GM21576 (cell line): ENCODE data around the gene RET.
A peak's percentile ranks its signal among the peaks of the same experiment; 100 is the strongest.

ENCODE experiments used
- ATAC-seq: cut with Tn5 transposase; IDR thresholded peaks from one replicate; pipeline ENCODE4 v1.9.1; 2021; ENCODE audit warnings: mild to moderate bottlenecking, moderate library complexity; ENCODE audit not compliant: unreplicated experiment

Gene RET

DNA sequence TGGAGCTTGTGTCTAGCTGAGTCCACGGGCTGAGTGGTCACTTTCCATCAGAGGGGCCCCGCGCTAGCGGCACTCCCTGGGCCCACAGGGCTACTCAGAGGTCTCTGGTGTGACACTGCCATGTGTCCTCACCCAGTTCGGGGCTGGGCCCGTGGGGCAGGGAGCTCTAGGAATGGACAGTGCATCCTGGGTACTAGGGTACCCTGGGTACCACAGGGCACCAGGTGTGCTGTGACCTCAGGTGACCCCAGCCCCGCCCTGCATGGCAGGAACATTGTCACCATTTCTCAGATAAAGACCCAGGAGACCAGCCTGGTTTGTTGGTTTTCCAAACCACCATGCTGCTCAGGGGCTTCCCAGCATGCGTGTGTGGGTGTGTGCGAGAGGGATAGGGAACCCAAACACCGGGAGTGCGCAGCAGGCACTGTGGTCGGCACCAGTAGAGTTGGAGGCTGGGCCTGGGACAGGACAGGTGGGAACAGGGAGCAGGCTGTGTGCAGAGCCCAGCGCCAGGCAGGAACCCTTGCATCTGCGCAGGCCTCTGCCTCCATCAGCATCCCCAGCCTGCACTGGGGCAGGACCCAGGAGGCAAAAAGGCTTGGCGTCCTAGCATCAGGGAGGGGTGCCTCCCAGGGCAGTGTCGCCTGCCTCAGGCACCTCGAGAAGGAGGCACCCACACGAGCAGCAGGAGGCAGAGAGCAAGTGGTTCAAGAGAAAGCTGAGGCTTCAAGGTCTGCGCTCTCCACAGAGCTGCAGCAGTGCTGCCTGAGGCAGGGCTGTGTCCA, 42.0 kb downstream of the RET start:
- ATAC-seq, result no peak

DNA sequence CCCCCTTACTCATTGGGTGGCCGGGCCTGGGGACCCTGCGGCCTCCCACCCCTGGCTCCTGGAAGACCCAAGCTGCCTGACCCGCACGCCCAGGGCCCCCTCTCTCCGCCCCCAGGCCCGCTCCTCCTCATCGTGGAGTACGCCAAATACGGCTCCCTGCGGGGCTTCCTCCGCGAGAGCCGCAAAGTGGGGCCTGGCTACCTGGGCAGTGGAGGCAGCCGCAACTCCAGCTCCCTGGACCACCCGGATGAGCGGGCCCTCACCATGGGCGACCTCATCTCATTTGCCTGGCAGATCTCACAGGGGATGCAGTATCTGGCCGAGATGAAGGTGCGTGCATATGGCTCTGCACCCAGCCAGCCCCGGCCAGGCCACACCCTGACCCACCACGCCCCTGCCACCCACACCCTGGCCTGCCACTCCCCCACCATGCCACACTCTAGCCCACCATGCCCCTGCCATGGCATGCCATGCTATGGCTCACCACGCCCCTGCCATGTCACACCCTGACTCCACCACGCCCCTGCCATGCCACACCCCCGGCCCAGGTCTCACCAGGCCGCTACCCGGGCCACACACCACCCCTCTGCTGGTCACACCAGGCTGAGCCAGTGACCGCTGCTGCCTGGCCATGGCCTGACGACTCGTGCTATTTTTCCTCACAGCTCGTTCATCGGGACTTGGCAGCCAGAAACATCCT, 42.7 kb downstream of the RET start:
- ATAC-seq, result no peak

DNA sequence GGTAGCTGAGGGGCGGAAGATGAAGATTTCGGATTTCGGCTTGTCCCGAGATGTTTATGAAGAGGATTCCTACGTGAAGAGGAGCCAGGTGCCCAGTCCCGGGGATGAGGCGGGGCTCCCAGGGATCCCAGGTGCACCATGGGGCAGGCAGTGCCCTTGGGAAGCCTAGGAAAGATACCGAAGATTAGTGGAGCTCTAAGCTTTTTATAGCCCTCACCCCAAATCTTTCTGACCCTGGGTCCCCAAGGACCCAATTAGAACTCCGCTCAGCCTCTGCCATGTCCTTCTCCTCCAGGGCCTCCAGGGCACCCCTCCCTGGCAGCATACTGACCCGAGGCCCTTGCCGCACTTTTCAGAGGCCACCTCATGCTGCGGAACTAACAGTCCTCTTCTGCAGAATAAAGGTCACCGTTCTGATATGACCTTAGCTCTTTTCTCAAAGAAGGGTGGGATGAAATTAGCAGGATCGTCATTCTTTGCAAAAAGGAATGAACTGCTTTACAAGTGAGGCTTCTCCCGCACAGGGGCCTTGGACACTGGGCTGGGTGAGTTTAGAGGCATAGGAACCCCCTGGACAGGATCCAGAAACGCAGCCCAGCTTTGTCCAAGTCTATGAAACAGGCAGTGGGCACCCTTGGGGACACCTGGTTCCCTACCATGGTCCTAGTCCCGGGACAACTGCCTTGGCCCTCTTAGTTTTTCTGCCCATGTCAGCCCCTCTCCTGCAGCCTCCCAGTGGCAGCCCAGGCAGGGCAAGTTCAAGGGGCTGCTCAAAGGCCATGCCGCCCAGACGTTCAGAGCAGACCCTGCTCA, 43.5 kb downstream of the RET start:
- no peak for ATAC-seq

DNA sequence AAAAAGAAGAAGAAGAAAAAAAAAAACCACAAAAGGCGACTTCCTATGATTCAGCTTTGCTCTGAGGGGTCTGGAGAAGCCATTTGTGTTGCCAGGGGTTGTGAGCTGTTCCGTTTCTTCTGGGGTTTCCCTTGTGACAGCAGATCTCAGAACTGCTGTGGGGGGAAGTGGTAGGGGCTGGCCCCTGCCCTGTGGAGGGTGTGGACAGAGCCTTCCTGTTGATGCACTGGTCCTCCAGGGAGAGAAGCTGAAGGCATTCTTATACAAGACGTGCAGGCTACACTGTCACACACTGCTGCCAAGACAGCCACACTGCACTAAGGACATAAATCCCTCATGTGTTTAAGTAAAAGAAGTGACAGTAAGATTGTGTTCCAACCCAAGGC, 44.1 kb downstream of the RET start:
- peak; percentile 89 for ATAC-seq

DNA sequence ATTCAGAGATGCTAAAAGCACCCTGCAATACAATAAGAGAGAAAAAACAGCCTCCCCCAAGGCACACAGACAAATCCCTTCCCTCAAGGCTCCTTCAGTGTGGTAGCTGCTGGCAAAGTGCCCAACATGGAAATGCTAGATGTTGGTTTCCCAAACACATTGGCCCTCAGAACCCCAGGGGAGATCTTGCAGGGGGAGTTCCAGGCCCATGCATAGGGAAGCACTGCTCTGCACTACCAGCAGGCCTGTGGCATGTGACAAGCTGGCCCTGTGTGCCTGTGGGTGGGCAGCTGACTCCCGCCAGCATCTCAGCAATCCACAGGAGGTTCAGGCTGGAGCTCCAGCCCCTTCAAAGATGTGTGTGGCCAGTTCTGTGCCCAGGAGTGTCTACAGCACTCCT, 44.6 kb downstream of the RET start:
- no peak for ATAC-seq

DNA sequence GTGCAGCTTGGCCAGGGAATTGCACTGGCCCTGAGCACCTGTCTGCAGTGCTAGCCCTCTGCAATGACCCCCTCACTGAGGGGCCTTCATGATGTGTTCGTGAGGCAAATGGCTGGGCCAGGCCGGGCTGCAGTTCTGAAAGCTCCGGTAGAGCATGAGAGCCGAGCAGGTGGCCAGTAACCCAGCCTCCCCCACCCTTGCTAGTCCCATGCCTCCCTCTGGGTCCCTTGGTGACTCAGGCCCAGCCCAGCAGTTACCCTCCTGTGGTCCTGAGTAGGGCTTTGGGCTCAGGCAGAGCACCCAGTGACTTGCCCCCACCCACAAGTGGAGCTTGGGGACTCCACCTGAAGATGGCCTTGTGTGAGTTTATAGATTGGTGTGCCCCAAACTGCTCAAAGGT, 45.2 kb downstream of the RET start:
- ATAC-seq, result no peak

DNA sequence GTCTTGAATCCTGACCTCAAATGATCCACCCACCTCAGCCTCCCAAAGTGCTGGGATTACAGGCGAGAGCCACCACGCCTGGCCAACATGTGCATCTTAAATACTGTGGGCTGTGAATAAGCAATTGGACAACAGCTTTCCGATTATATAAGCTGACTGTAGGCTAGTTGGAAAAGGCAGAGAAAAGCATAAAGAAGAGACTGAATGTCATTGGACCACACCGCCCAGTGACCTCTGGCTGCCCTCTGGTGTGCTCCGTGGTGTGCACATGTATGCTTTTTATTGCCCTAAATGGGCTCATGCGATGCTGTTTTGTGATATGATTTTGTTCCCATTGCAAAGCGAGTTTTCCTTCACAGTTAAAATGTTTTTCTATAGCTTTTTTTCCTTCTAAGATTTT, 46.0 kb downstream of the RET start:
- no peak for ATAC-seq

DNA sequence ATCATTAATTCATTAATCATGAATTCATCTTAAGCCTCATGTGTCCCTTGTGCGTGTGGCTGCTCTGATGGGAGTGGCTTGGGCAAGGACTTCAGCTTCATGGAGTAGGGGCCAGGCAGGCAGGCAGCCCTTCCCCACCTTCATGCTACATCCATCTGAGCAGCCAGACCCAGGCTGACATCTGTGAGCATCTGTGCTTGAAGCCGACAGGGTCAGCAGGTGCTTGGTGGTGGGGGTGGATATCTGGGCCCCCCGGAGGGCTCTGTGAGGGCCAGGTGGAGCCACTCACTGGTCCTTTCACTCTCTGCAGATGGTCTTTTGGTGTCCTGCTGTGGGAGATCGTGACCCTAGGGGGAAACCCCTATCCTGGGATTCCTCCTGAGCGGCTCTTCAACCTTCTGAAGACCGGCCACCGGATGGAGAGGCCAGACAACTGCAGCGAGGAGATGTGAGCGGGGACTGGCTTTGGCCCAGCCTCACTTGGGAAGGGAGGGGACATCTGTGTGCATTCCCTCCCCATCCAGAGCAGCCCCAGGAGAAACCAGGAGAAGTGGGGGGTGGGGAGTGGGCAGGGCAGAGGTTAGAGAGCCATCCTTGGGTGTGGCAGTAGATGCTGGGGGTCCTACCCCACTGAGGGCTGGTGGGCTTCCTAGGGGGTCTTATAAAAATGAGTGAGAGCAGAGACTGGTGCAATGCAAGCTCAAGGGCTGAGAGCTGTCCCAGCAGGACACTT, 46.7 kb downstream of the RET start:
- no peak for ATAC-seq

DNA sequence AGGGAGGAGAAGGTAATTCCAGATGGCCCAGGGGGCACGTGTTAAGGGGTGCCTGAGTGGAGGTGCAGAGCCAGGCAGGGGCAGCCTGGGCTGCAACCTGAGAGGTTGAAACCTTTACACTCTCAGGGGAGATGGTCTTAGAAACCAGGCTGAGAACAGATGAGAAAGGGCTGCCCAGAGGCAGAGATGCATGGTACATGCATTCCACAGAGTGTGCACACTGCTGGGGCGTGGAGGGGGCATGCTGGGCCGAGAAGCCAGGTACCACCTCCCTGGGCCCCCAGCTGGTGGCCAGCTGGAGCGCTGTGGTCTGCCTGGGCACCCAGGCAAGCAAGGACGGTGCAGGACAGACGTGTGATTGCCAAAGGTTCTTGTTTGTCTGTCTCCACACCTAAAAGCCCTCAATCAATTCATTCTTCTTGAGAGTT, 47.2 kb downstream of the RET start:
- no peak for ATAC-seq

DNA sequence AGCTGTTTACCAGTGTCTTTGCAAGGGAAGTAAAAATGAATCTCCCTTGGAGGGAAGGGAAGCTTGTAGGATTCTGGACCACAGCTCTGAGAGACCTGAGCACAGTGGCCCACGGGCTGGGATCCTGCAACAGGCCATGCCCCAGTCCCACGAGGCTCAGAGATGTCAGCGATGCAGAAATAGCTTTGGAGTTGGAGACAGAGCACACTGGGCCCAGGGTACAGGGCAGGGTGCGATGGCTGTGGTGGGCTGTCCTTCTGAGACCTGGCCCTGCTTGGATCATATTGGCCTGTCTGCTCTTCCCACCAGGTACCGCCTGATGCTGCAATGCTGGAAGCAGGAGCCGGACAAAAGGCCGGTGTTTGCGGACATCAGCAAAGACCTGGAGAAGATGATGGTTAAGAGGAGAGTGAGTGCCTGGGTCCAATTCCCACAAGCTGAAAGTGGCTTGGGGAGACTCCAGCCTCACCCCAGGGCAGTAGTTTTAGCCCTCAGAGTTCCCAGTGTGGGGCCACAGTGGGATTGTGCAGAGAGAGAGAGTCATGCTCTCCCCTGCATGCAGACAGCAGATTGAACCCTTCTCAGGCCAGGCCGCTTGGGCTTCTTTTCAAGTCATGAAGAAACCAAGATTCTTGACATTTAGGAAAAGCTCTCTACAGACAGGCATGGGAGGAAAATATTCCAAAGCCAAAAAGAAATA, 47.9 kb downstream of the RET start:
- no peak for ATAC-seq

DNA sequence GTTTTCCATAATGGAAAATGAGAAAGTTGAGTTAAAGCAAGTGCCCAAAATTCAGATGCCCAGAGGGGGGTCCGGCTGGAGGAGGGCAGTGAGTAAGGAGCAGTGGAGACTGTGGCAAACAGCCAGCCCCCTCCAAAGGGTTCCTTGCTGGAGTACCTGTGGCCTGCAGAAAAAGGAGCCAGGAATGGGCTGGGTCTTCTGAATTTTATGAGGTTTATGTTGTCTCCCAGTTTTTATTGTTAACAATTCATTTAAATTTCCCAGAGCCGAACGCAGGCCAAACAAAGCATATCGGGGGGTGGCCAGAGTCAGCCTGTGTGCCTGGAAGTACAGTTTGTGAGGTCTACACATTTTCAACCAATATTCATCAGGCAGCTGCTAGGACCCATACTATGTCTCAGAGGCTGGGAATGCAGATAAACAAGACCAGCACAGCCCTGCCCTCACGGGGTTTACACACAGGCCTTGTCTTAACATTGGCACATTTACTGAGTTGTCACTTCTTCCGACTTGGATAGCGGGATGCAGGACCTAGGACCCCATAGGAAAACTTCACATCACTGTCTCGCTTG, 48.5 kb downstream of the RET start:
- ATAC-seq, result no peak

DNA sequence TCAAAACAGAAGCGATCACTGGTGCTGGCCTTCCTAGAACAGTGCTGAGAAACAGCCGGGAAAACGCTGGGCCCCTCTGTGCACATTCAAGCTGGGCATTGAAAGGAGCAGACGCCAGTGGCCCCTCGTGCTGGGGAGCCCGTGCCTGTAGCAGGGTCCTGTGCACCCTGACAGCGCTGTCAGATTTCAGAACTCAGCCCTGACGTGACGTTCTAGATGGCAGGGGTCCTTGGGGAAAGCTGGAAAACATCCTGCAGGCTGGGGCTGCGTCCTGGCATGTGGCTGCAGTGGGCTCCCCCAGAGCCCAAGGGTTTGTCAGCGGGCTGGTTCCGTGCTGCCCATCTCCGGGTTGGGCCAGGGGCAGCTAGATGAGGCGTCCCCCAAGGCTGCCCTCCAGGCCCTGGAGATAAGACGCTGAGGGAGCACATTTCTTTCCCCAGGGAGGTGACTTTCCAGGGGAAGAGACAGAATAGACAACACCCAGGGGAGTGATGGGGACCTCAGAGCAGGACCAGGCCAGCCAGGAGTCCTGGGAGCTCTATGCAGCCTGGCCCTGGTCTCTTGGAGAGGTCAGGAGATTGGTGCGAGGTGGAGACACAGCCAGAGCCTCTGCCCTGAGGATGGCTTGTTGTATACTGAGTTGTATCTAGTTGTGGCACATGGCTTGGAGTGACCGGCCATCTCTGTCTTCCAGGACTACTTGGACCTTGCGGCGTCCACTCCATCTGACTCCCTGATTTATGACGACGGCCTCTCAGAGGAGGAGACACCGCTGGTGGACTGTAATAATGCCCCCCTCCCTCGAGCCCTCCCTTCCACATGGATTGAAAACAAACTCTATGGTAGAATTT, 49.2 kb downstream of the RET start:
- ATAC-seq, result no peak

DNA sequence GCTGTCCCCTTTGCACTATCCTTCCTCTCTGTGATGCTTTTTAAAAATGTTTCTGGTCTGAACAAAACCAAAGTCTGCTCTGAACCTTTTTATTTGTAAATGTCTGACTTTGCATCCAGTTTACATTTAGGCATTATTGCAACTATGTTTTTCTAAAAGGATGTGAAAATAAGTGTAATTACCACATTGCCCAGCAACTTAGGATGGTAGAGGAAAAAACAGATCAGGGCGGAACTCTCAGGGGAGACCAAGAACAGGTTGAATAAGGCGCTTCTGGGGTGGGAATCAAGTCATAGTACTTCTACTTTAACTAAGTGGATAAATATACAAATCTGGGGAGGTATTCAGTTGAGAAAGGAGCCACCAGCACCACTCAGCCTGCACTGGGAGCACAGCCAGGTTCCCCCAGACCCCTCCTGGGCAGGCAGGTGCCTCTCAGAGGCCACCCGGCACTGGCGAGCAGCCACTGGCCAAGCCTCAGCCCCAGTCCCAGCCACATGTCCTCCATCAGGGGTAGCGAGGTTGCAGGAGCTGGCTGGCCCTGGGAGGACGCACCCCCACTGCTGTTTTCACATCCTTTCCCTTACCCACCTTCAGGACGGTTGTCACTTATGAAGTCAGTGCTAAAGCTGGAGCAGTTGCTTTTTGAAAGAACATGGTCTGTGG, 50.0 kb downstream of the RET start:
- ATAC-seq, result peak; percentile 34

DNA sequence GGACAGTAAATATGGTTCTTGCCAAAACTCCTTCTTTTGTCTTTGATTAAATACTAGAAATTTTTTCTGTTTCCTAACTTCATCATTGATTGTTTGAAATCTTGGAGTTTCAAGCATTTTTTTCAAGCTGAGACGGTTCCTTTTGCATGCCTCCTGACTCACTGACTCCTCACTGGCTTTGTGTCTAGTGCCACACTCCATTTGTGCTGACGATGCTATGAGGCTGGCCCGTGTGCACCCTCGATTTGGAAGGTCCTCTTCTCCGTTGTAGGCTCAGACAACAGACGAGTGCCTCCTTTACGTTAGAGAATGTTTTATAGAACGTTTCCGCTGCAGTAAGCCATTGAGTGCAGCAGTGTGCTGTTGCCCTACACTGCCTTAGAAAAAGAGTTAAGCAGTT, 50.6 kb downstream of the RET start:
- ATAC-seq, result no peak

DNA sequence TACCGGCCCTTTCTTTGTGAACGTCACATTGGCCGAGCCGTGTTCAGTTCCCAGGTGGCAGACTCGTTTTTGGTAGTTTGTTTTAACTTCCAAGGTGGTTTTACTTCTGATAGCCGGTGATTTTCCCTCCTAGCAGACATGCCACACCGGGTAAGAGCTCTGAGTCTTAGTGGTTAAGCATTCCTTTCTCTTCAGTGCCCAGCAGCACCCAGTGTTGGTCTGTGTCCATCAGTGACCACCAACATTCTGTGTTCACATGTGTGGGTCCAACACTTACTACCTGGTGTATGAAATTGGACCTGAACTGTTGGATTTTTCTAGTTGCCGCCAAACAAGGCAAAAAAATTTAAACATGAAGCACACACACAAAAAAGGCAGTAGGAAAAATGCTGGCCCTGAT, 51.5 kb downstream of the RET start:
- ATAC-seq, result no peak

DNA sequence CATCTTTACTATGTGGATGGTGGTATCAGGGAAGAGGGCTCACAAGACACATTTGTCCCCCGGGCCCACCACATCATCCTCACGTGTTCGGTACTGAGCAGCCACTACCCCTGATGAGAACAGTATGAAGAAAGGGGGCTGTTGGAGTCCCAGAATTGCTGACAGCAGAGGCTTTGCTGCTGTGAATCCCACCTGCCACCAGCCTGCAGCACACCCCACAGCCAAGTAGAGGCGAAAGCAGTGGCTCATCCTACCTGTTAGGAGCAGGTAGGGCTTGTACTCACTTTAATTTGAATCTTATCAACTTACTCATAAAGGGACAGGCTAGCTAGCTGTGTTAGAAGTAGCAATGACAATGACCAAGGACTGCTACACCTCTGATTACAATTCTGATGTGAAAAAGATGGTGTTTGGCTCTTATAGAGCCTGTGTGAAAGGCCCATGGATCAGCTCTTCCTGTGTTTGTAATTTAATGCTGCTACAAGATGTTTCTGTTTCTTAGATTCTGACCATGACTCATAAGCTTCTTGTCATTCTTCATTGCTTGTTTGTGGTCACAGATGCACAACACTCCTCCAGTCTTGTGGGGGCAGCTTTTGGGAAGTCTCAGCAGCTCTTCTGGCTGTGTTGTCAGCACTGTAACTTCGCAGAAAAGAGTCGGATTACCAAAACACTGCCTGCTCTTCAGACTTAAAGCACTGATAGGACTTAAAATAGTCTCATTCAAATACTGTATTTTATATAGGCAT, 52.3 kb downstream of the RET start:
- ATAC-seq, result peak; percentile 74

DNA sequence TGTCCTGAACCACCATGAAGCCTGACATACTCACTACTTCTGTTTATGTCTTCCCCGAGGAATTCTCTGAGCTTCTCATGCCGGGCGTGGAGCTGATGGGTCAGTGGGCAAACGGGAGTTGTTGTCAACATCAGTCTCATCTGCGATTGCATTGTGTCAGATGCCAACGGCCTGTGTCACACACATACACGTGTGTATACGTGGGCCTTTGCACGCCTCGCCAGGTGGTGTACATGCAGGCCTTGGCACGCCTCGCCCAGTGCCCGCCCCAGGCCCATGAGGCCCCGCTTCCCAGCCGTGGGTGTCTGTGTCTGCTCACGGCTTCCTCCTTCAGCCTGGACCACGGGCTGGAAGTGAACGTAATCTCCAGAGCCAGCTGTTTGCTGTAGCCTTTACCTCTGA, 53.9 kb downstream of the RET start:
- no peak for ATAC-seq

DNA sequence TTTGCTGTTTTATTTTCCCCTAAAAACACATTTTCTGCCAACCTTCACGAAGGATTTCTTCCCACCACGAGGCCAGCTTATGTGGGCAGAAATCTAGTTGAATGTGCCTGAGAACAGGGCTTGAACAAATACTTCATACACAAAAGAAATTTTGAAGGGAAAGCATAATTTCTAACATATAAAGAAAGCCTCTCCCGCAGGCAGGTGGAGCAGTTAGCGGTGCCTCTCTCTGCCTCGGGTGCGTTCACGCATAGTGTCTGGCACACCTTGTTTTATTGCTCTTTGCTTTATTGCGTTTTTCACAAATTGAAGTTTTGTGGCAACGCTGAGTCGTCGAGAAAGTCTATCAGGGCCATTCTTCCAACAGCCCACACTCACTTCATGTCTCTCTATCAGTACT, 54.4 kb downstream of the RET start:
- no peak for ATAC-seq
